Vagina (tissue), 2 donors: ENCODE measurements around the gene TSC22D2.
A peak's percentile ranks its signal among the peaks of the same experiment; 100 is the strongest.

Source experiments
- POLR2AphosphoS5 ChIP-seq, 2 donors: sonication (generic); formaldehyde crosslinking; IDR thresholded peaks; one replicate each; pipeline ENCODE4 v1.9.0; 2017; ENCODE audit warnings: antibody characterized with exemption in 2 of 2, mild to moderate bottlenecking in 2 of 2, low read depth in 1 of 2; ENCODE audit not compliant: insufficient read depth in 1 of 2
- TF ChIP-seq, protein P1 (sequence below), 3 experiments: fragments of 450-650 bp in 2 of 3; fragments of 200-600 bp in 1 of 3; sonication (generic) in 1 of 3; IDR thresholded peaks; one replicate each; pipeline ENCODE4 v1.5.1; 2017 to 2019; ENCODE audit warnings: antibody characterized with exemption in 3 of 3, mild to moderate bottlenecking in 2 of 3, moderate library complexity in 2 of 3

DNA sequence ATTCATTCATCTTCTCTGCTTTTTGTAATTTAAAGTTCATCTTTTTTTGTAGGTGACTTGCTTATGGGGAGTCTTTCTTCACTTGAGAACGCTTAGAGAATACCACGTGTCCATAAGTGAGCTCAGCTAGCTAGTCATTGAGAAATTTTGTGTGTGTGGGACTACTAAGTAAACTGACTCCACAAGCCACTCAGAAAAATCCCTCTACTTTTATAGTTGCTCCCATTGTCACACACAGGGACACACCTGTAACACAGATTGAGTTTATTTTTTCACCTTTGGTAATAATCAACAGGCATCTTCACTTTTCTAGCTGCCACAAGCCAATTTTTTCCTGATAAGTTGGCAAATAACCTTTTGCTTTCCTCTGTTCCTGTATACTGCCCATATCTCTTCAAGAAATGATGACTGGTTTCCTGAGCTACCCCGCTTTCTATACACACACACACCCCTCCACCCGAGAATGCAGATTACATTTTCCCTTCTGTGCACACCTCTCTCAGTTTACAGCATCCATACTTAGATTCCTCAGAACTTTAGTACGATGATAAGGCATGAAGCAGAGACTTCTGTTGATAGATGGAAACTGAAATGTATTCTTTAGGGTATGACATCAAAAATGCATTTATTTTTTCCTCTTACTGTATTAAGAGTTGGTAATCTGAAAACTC, 4.6 kb downstream of the TSC22D2 start:
- TF ChIP-seq, protein P1, sequence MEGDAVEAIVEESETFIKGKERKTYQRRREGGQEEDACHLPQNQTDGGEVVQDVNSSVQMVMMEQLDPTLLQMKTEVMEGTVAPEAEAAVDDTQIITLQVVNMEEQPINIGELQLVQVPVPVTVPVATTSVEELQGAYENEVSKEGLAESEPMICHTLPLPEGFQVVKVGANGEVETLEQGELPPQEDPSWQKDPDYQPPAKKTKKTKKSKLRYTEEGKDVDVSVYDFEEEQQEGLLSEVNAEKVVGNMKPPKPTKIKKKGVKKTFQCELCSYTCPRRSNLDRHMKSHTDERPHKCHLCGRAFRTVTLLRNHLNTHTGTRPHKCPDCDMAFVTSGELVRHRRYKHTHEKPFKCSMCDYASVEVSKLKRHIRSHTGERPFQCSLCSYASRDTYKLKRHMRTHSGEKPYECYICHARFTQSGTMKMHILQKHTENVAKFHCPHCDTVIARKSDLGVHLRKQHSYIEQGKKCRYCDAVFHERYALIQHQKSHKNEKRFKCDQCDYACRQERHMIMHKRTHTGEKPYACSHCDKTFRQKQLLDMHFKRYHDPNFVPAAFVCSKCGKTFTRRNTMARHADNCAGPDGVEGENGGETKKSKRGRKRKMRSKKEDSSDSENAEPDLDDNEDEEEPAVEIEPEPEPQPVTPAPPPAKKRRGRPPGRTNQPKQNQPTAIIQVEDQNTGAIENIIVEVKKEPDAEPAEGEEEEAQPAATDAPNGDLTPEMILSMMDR (IDR thresholded peaks at IDR 0.05) = no peak
- TF ChIP-seq POLR2AphosphoS5 (IDR thresholded peaks at IDR 0.05; ENCODE audit: insufficient read depth in 1 of 2, low read depth in 1 of 2) = peak in 1 of 2 donors; percentile 49
